ENCODE measurements around the gene ARL14EP. TPM values are rescaled to one million over a fixed set of nuclear protein-coding genes. Genes with fewer than 3 reads are reported as not detected.

The ARL14EP gene
- total and polyA plus RNA-seq, 2 donors (not counting 1 experiment from before 2014, with no cell fraction given), result 32.2 to 35.5 TPM

DNA sequence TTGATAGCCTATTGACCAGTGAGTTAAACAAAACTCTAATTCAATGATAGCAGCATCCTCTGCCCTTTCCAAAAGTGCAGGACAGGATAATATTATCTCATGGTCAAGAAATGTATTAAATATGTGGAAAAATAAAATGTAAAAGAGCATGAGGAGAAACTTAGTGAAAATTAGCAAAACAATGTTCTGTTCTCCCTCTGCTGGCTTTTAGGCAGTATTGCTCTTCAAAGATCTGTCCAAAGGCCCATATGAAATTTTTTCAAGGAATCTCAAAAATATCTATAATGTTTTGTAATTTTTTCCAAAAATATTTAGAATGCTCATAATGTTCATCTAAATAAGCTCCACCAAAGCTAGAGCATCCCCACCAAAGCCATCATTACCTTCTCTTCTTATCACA lies 8.3 kb upstream of the ARL14EP start:
- no peaks in the 10 kb centered on the region for H3K4me1 ChIP-seq (ENCODE audit: control insufficient read depth, extremely low read depth, insufficient read depth, low read length)
- no peak for TF ChIP-seq EZH2 (IDR thresholded peaks at IDR 0.05; ENCODE audit: low read length, missing control alignments)
- peak; percentile 55 to 57 for TF ChIP-seq CTCF (conservative IDR thresholded peaks at IDR 0.05 in 1 of 2, IDR thresholded peaks at IDR 0.05 in 1 of 2; ENCODE audit: low read depth in 1 of 2, low read length in 2 of 2)
- H3K79me2 ChIP-seq (ENCODE audit: control insufficient read depth, insufficient read depth, low read length), result no peaks in the 10 kb centered on the region
- H3K36me3 ChIP-seq (ENCODE audit: control insufficient read depth, insufficient read depth, low read length), result no peaks in the 10 kb centered on the region
- H3K9me3 ChIP-seq (ENCODE audit: control insufficient read depth, insufficient read depth, low read depth, low read length), result no peaks in the 10 kb centered on the region
- no peak overlapping the region for H3K4me3 ChIP-seq (replicated peaks in 1 of 4; ENCODE audit: control extremely low read depth in 1 of 4, insufficient read depth in 1 of 4, low read depth in 3 of 4, low read length in 4 of 4)
- H3K27me3 ChIP-seq (ENCODE audit: control insufficient read depth, insufficient read depth, low read length), result no peaks in the 10 kb centered on the region
- H3K4me2 ChIP-seq (ENCODE audit: extremely low read depth, insufficient read depth, low read length), result no peak overlapping the region
- no peak overlapping the region for H3K27ac ChIP-seq (ENCODE audit: insufficient read depth, low read length)
- DNase-seq (ENCODE audit: low read depth in 2 of 2), result peak in 1 of 2 donors; percentile 22
- H3K9ac ChIP-seq (ENCODE audit: insufficient read depth, low read length), result no peak overlapping the region
- H2AFZ ChIP-seq (ENCODE audit: low read length), result no peak overlapping the region
- H4K20me1 ChIP-seq (ENCODE audit: control insufficient read depth, extremely low read depth, insufficient read depth, low read length), result no peaks in the 10 kb centered on the region

DNA sequence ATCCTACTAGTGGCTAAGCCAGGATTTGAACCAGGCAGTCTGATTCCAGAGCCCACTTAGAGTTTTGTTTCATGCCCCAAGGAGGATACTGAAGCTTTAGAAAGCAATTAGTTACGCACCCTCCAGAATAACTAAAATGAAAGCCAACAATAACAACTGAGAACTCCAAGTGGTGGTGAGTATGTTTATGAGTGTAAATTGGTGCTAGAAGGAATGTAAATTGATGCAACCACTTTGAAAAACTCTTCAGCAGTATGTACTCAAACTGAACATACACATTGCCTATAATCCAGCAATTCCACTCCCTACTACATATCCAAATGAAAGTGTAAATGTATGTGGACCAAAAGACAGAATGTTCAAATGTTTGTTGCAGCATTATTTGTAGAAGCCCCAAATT lies 6.7 kb upstream of the ARL14EP start:
- no peak overlapping the region for H3K9ac ChIP-seq (ENCODE audit: insufficient read depth, low read length)
- no peaks in the 10 kb centered on the region for H3K27me3 ChIP-seq (ENCODE audit: control insufficient read depth, insufficient read depth, low read length)
- no peaks in the 10 kb centered on the region for H4K20me1 ChIP-seq (ENCODE audit: control insufficient read depth, extremely low read depth, insufficient read depth, low read length)
- no peak overlapping the region for H2AFZ ChIP-seq (ENCODE audit: low read length)
- H3K27ac ChIP-seq (ENCODE audit: insufficient read depth, low read length), result no peak overlapping the region
- no peaks in the 10 kb centered on the region for H3K79me2 ChIP-seq (ENCODE audit: control insufficient read depth, insufficient read depth, low read length)
- no peak overlapping the region for H3K4me3 ChIP-seq (replicated peaks in 1 of 4; ENCODE audit: control extremely low read depth in 1 of 4, insufficient read depth in 1 of 4, low read depth in 3 of 4, low read length in 4 of 4)
- no peaks in the 10 kb centered on the region for H3K4me1 ChIP-seq (ENCODE audit: control insufficient read depth, extremely low read depth, insufficient read depth, low read length)
- no peaks in the 10 kb centered on the region for H3K9me3 ChIP-seq (ENCODE audit: control insufficient read depth, insufficient read depth, low read depth, low read length)
- TF ChIP-seq EZH2 (IDR thresholded peaks at IDR 0.05; ENCODE audit: low read length, missing control alignments), result no peak
- TF ChIP-seq CTCF (conservative IDR thresholded peaks at IDR 0.05 in 1 of 2, IDR thresholded peaks at IDR 0.05 in 1 of 2; ENCODE audit: low read depth in 1 of 2, low read length in 2 of 2), result no peak
- H3K4me2 ChIP-seq (ENCODE audit: extremely low read depth, insufficient read depth, low read length), result no peak overlapping the region
- peak in 1 of 2 donors; percentile 20 for DNase-seq (ENCODE audit: low read depth in 2 of 2)
- H3K36me3 ChIP-seq (ENCODE audit: control insufficient read depth, insufficient read depth, low read length), result no peaks in the 10 kb centered on the region

- Histone ChIP-seq H2AFZ (ENCODE audit: low read length) (no peak overlapping the region), H3K27me3 (ENCODE audit: control insufficient read depth, insufficient read depth, low read length) (no peaks in the 10 kb centered on the region), H4K20me1 (ENCODE audit: control insufficient read depth, extremely low read depth, insufficient read depth, low read length) (no peaks in the 10 kb centered on the region), H3K79me2 (ENCODE audit: control insufficient read depth, insufficient read depth, low read length) (no peaks in the 10 kb centered on the region), H3K9ac (ENCODE audit: insufficient read depth, low read length) (no peak overlapping the region), H3K36me3 (ENCODE audit: control insufficient read depth, insufficient read depth, low read length) (no peaks in the 10 kb centered on the region), H3K9me3 (ENCODE audit: control insufficient read depth, insufficient read depth, low read depth, low read length) (no peaks in the 10 kb centered on the region), H3K4me2 (ENCODE audit: extremely low read depth, insufficient read depth, low read length) (no peak overlapping the region), H3K4me1 (ENCODE audit: control insufficient read depth, extremely low read depth, insufficient read depth, low read length) (no peaks in the 10 kb centered on the region), H3K4me3 (replicated peaks in 1 of 4; ENCODE audit: control extremely low read depth in 1 of 4, insufficient read depth in 1 of 4, low read depth in 3 of 4, low read length in 4 of 4) (no peak overlapping the region), H3K27ac (ENCODE audit: insufficient read depth, low read length) (no peak overlapping the region)
- no peak for DNase-seq (ENCODE audit: low read depth in 2 of 2)
- TF ChIP-seq CTCF (conservative IDR thresholded peaks at IDR 0.05 in 1 of 2, IDR thresholded peaks at IDR 0.05 in 1 of 2; ENCODE audit: low read depth in 1 of 2, low read length in 2 of 2) (no peak), EZH2 (IDR thresholded peaks at IDR 0.05; ENCODE audit: low read length, missing control alignments) (no peak)
Measured at GRCh38 chr11:30317030-30317429, 5.9 kb upstream of the ARL14EP start.
